ENCODE results near the gene CCDC106. TPM values are rescaled to one million over a fixed set of nuclear protein-coding genes. Genes with fewer than 3 reads are reported as not detected.

CCDC106 gene
- total RNA-seq, 3 donors from 2014 or later: 5.5 to 14.8 (median 6.3) TPM

- Histone ChIP-seq H3K36me3 (ENCODE audit: low read depth) (peaks cover 3% of the 10 kb centered on the region), H3K9me3 (no peaks in the 10 kb centered on the region), H3K4me3 (no peak overlapping the region), H3K4me1 (ENCODE audit: low read depth) (no peaks in the 10 kb centered on the region)
- no peak for TF ChIP-seq CTCF (IDR thresholded peaks at IDR 0.05)
- ATAC-seq (no peak), DNase-seq (no peak)
- intact Hi-C loops (cut with DNase I, micrococcal nuclease): no loop called here
Measured at GRCh38 chr19:55615543-55616394, 32.2 kb upstream of the CCDC106 start.

GRCh38 chr19:55616395-55616875, 31.6 kb upstream of the CCDC106 start:
- ATAC-seq: no peak
- Histone ChIP-seq H3K4me3 (no peak overlapping the region), H3K36me3 (ENCODE audit: low read depth) (peaks cover 3% of the 10 kb centered on the region), H3K4me1 (ENCODE audit: low read depth) (no peaks in the 10 kb centered on the region), H3K9me3 (no peaks in the 10 kb centered on the region)
- no peak for DNase-seq
- TF ChIP-seq CTCF (IDR thresholded peaks at IDR 0.05): no peak
- intact Hi-C loops (cut with DNase I, micrococcal nuclease): no loop called here

GRCh38 chr19:55617426-55617825, 30.6 kb upstream of the CCDC106 start:
- Histone ChIP-seq H3K36me3 (ENCODE audit: low read depth) (peaks cover 3% of the 10 kb centered on the region), H3K4me3 (no peak overlapping the region), H3K9me3 (no peaks in the 10 kb centered on the region), H3K4me1 (ENCODE audit: low read depth) (no peaks in the 10 kb centered on the region)
- intact Hi-C loops (cut with DNase I, micrococcal nuclease): no loop called here
- DNase-seq (no peak), ATAC-seq (no peak)
- no peak for TF ChIP-seq CTCF (IDR thresholded peaks at IDR 0.05)

GRCh38 chr19:55618426-55618825, 29.6 kb upstream of the CCDC106 start:
- no peaks in the 10 kb centered on the region for H3K9me3 ChIP-seq
- intact Hi-C loops (cut with DNase I, micrococcal nuclease): no loop called here
- no peak overlapping the region for H3K4me3 ChIP-seq
- peaks cover 3% of the 10 kb centered on the region for H3K36me3 ChIP-seq (ENCODE audit: low read depth)
- DNase-seq (no peak), ATAC-seq (no peak)
- no peak for TF ChIP-seq CTCF (IDR thresholded peaks at IDR 0.05)
- H3K4me1 ChIP-seq (ENCODE audit: low read depth): no peaks in the 10 kb centered on the region

- no peak for DNase-seq
- H3K36me3 ChIP-seq (ENCODE audit: low read depth): peaks cover 3% of the 10 kb centered on the region
- intact Hi-C loops (cut with DNase I, micrococcal nuclease): no loop called here
- no peak overlapping the region for H3K4me3 ChIP-seq
- TF ChIP-seq CTCF (IDR thresholded peaks at IDR 0.05): no peak
- no peaks in the 10 kb centered on the region for H3K9me3 ChIP-seq
- no peaks in the 10 kb centered on the region for H3K4me1 ChIP-seq (ENCODE audit: low read depth)
- no peak for ATAC-seq
Measured at GRCh38 chr19:55619286-55619685, 28.7 kb upstream of the CCDC106 start.
